Chondrocyte (in vitro differentiated cells): ENCODE measurements around the gene POSTN. TPM values are rescaled to one million over a fixed set of nuclear protein-coding genes. Genes with fewer than 3 reads are reported as not detected.

Source experiments
- DNase-seq: peaks from one replicate; pipeline ENCODE4 v3.0.0; 2021; ENCODE audit warnings: mixed read lengths, low spot score
- H3K27ac Mint-ChIP-seq: one replicate; pipeline ENCODE4 v1.8.0; 2021; ENCODE audit warnings: mild to moderate bottlenecking, moderate library complexity, mixed read lengths; ENCODE audit not compliant: unreplicated experiment
- H3K27me3 Mint-ChIP-seq: 2 replicates; pipeline ENCODE4 v1.8.0; 2021; ENCODE audit warnings: low read depth, mixed read lengths
- H3K36me3 Mint-ChIP-seq: 2 replicates; pipeline ENCODE4 v1.8.0; 2021; ENCODE audit warnings: low read depth, mixed read lengths
- H3K4me1 Mint-ChIP-seq: 2 replicates; pipeline ENCODE4 v1.8.0; 2021; ENCODE audit warnings: low read depth, mild to moderate bottlenecking, mixed read lengths
- H3K4me3 Mint-ChIP-seq: one replicate; pipeline ENCODE4 v1.8.0; 2021; ENCODE audit warnings: mild to moderate bottlenecking, moderate library complexity, mixed read lengths; ENCODE audit not compliant: unreplicated experiment
- H3K9me3 Mint-ChIP-seq: 2 replicates; pipeline ENCODE4 v1.8.0; 2021; ENCODE audit warnings: low read depth, mixed read lengths
- total RNA-seq: library from RNA; stranded (reverse); gene quantifications from 3 replicates; pipeline ENCODE4 v1.2.1, GENCODE V29; 2021
- TF ChIP-seq, protein P1 (sequence below): fragments of 200-600 bp; sonication (generic); IDR thresholded peaks from 2 replicates; pipeline ENCODE4 v1.5.0; 2021; ENCODE audit warnings: antibody characterized with exemption, mild to moderate bottlenecking, moderate library complexity

The POSTN gene
- total RNA-seq, 1 donor from 2014 or later, result 6,602 TPM

DNA sequence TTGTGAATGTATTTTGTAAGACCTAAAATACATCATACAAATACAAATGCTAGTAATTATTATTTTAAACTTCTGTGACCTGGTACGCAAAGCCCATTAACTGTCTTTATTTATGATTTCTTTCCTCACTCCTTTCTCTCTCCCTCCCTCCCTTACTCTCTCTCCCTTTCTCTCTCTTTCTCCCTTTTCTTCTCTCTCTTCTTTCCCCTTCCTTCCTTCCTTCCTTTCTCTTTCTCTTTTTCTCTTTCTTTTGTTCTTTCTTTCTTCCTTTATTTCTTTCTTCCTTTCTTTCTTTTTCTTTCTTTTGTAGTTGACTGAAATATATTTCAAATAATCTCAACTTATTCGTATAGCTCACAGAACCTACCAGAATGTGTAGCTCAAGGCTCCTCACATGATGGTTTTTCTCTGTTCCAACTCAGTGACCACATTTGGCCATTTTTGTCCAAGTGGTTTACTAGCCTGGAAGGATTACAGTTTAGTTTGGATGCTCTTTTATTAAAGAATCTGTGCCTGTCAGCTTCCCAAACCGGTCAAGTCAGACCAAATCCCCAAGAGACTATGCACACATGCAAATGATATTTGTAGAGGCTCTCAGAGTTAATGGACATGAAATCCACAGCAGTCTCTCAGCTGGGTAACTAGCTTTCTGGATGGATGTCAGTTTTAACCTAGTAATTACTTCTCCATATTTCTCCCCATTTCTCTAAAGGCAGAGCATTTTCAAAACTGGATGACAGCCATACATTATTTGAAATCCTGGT, 71.7 kb downstream of the POSTN start:
- Mint-ChIP-seq H3K4me3 (no peak overlapping the region), H3K27me3 (no peaks in the 10 kb centered on the region)

DNA sequence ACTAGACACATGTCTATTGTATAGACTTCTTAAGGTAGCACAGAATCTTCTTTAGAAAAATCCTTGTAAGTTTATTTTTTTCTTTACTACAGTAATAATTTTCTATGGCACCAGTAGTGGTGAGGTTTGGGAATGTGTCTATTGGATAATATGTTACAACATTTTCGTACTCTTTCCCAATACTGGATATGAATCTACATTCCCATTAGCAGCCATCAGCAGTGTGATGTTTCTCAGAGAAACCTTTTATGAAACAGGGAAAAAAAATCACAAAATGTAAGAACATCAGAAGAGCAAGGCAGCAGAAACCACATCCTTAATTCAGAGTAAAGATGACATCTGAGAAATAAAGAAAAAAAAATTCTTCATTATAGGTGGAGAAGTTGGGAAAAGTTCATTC, 83.3 kb downstream of the POSTN start:
- TF ChIP-seq, protein P1, sequence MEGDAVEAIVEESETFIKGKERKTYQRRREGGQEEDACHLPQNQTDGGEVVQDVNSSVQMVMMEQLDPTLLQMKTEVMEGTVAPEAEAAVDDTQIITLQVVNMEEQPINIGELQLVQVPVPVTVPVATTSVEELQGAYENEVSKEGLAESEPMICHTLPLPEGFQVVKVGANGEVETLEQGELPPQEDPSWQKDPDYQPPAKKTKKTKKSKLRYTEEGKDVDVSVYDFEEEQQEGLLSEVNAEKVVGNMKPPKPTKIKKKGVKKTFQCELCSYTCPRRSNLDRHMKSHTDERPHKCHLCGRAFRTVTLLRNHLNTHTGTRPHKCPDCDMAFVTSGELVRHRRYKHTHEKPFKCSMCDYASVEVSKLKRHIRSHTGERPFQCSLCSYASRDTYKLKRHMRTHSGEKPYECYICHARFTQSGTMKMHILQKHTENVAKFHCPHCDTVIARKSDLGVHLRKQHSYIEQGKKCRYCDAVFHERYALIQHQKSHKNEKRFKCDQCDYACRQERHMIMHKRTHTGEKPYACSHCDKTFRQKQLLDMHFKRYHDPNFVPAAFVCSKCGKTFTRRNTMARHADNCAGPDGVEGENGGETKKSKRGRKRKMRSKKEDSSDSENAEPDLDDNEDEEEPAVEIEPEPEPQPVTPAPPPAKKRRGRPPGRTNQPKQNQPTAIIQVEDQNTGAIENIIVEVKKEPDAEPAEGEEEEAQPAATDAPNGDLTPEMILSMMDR, result no peak
- Mint-ChIP-seq H3K4me3 (no peak overlapping the region), H3K4me1 (peaks cover 32% of the 10 kb centered on the region), H3K27ac (no peak overlapping the region), H3K36me3 (no peaks in the 10 kb centered on the region), H3K9me3 (no peaks in the 10 kb centered on the region), H3K27me3 (no peaks in the 10 kb centered on the region)
- no peak for DNase-seq

More for the DNA sequence above, 71.7 kb downstream of the POSTN start:
- H3K4me1 Mint-ChIP-seq, result peaks cover 22% of the 10 kb centered on the region
- peaks cover 21% of the 10 kb centered on the region for H3K9me3 Mint-ChIP-seq
- TF ChIP-seq, protein P1, result no peak
- peaks cover 9% of the 10 kb centered on the region for H3K36me3 Mint-ChIP-seq
- DNase-seq, result no peak
- peak overlapping the region; percentile 92 for H3K27ac Mint-ChIP-seq
